Spinal cord (tissue), 10 donors: ENCODE data around the gene OR2T3. TPM values are rescaled to one million over a fixed set of nuclear protein-coding genes. Genes with fewer than 3 reads are reported as not detected.
"Not testable (repeated sequence)": the region's sequence is repeated elsewhere in the genome, so short reads cannot be mapped to it uniquely, and the experiment has no call there.

Experiments
- DNase-seq, 6 donors: peaks; one replicate each; pipeline versions ENCODE4 v3.0.0 to v3.0.0-alpha.2; 2013 to 2015; ENCODE audit warnings: low spot score in 6 of 6, low read depth in 4 of 6
- H3K27ac ChIP-seq: one replicate; pipeline ENCODE4 v1.5.1; 2013; ENCODE audit warnings: low read depth, low read length, control low read depth
- H3K27me3 ChIP-seq: one replicate; pipeline ENCODE4 v1.6.1; 2013; ENCODE audit warnings: low read length; ENCODE audit not compliant: control insufficient read depth, insufficient read depth
- H3K36me3 ChIP-seq: one replicate; pipeline ENCODE4 v1.6.1; 2013; ENCODE audit warnings: low read length; ENCODE audit not compliant: control insufficient read depth, insufficient read depth
- H3K4me1 ChIP-seq: one replicate; pipeline ENCODE4 v1.6.1; 2013; ENCODE audit warnings: low read length; ENCODE audit not compliant: control insufficient read depth, insufficient read depth
- H3K4me3 ChIP-seq: one replicate; pipeline ENCODE4 v1.5.1; 2013; ENCODE audit warnings: low read depth, low read length, control low read depth
- H3K9me3 ChIP-seq: one replicate; pipeline ENCODE4 v1.6.1; 2013; ENCODE audit warnings: low read length; ENCODE audit not compliant: control insufficient read depth, insufficient read depth
- WGBS: methylation state at CpG from one replicate; pipeline ENCODE4 v1.1.5; 2013; ENCODE audit warnings: missing lambda C conversion rate; ENCODE audit not compliant: insufficient coverage; 5-methylcytosine and 5-hydroxymethylcytosine counted together
- polyA plus RNA-seq, 2 donors: library from polyadenylated mRNA; unstranded; fragments of 120-200 nt; gene quantifications; one replicate each; pipeline ENCODE4 v1.2.1, GENCODE V29; 2013; ENCODE audit not compliant: insufficient read length in 2 of 2
- total RNA-seq, 2 donors: library from RNA; depleted of rRNA in 1 of 2; stranded (reverse); fragments of 120-200 nt in 1 of 2; fragments of >200 nt in 1 of 2; gene quantifications; one replicate each; pipeline versions ENCODE4 v1.2.3 to v1.2.4, GENCODE V29; 2013 to 2014
- donor health status: healthy.

Gene OR2T3
- total and polyA plus RNA-seq, 4 donors: not detected

DNA sequence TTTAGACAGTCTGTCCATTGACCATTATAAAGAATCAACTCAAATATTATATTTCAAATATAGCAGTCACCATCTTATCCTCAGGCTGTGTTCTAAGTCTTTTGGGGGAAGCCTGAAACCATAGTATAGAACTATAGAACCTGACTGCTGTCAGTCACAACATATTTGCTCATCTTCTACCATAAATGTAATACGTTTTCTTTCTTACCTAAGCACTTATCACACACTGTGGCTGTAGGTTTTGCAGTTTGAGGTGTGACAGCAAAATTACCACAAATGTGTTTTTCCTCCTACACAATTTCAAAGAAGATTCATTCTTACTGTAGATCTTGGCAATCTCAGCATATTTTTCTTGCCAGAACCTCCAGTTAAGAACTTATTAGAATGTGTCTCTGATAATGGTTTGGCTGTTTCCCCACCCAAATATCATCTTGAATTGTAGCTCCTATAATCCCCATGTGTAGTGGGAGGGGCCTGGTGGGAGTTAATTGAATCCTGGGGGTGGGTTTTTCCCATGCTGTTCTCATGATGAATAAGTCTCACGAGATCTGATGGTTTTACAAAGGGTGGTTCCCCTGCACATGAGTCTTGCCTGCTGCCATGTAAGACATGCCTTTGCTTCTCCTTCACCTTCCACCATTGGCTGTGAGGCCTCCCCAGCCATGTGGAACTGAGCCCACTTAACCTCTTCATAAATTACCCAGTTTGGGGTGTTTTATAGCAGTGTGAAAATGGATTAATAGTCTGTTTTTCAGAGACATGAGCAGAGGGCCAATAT lies 30.5 kb upstream of the OR2T3 start:
- H3K27me3 ChIP-seq, DNase-seq, H3K9me3 ChIP-seq, H3K4me3 ChIP-seq, H3K27ac ChIP-seq, H3K4me1 ChIP-seq, H3K36me3 ChIP-seq: not testable (repeated sequence)
- no CpG with 5 or more reads among the region's 2 CpGs for WGBS

DNA sequence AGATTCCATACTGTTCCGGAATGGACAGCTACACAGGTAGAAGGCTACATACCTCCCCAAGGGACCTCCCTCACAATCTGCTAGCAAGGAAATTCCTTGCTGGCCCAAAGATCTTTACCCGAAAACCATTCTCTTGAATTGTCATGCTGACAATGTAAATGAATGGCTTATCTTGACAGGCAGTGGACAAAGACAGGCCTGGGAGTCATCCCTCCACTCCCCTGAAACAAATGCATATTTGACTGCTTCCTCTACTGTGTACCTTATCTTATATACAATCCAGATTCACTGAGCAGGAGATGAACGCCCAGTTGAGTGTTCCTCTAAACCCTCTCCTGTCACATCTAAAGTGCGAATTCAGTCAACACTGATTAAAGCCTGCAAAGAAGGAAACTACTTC lies 28.5 kb upstream of the OR2T3 start:
- not testable (repeated sequence) for H3K9me3 ChIP-seq, H3K27ac ChIP-seq, H3K36me3 ChIP-seq, H3K4me1 ChIP-seq, H3K4me3 ChIP-seq, DNase-seq, H3K27me3 ChIP-seq
- 96% methylated on average over 3 of the region's 4 CpGs for WGBS

DNA sequence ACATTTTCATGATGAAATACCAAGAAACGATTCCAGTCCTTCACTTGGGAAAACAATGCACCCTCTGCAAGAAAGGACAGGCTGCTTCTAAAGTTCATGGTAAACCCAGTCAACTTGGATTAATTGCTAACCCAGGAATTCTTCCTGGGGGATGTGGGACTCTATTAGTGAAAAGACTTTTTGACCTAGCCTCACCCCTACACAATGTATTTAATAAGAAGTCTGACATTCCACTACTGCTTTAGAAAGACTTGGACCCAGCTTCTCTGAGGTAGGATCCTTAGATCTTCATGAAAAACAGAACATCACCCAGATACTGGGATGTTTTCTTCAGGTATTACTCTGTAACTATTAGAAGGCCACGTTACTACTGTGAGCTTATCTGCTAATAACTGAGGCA lies 27.8 kb upstream of the OR2T3 start, which contains the start of gene OR2T2:
Gene OR2T2 (plus strand): TSS at position 239 of the 400 bp plus-strand sequence. CDS start 7,161 bp downstream, outside the sequence.
- not testable (repeated sequence) for H3K4me3 ChIP-seq, H3K27ac ChIP-seq, H3K4me1 ChIP-seq, H3K27me3 ChIP-seq, H3K9me3 ChIP-seq, DNase-seq, H3K36me3 ChIP-seq
- no CpG with 5 or more reads among the region's 2 CpGs for WGBS

DNA sequence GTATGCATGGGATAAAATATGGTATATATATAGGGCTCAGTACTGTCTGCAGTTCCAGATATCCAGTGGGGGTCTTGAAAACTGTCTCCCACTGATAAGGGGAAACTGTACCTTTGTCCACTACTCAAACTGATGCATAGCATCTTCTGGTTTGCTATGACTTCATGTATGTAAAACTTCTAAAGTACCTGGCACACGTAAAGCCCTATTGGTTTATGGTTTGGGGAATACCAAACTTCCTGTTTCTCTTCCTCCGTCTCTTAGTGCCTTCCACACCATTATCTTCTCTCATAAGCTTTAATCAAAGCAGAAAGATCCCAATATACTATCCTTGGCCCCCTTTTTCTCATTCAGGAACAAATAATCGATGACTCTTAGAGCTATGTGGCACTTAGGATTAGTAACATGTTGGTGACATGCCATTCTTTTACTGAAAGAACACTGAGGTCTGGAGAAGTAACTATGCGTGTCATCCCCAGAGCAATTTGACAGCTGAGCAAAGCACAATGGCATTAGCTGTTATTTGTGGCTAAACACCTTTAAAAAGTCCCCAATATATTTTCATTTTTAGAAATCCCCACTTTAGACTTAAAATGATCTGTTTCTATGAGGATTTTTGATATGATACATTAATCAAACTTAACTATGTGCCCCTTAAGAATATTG lies 24.6 kb upstream of the OR2T3 start:
- not testable (repeated sequence) for H3K27me3 ChIP-seq, H3K9me3 ChIP-seq, DNase-seq, H3K4me1 ChIP-seq, H3K27ac ChIP-seq, H3K36me3 ChIP-seq, H3K4me3 ChIP-seq
- WGBS: no CpG with 5 or more reads among the region's 4 CpGs

DNA sequence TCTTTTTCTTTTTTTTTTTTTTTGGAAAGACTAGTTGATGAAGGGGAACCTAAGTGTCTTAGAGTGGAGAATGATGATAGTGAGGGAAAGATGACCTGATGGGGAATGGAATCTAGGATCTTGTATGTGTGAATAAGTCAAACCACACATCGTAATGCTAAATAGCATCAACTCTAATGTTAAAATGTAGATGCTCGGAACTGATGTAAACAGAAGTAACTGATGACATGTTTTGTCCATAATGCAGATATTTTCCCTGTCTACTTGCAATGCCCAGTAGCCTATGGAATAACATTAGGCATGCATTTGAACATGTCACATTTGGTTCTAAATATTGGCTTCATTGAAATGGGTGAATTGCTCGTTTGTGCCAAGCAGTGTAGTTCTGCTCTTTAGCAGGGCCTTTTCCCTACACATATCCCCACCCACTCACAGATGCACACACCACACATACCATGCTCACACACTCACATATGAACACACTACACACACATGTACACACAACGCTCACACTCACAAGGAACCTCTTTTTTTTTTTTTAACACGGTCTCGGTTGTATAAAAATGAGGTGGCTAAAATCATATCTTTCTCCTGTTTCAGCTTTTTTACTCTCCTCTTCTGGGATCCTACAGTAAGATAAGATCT lies 23.2 kb upstream of the OR2T3 start:
- not testable (repeated sequence) for H3K27me3 ChIP-seq, H3K9me3 ChIP-seq, H3K4me3 ChIP-seq, DNase-seq, H3K27ac ChIP-seq, H3K36me3 ChIP-seq, H3K4me1 ChIP-seq
- WGBS: no CpG with 5 or more reads among the region's 6 CpGs

DNA sequence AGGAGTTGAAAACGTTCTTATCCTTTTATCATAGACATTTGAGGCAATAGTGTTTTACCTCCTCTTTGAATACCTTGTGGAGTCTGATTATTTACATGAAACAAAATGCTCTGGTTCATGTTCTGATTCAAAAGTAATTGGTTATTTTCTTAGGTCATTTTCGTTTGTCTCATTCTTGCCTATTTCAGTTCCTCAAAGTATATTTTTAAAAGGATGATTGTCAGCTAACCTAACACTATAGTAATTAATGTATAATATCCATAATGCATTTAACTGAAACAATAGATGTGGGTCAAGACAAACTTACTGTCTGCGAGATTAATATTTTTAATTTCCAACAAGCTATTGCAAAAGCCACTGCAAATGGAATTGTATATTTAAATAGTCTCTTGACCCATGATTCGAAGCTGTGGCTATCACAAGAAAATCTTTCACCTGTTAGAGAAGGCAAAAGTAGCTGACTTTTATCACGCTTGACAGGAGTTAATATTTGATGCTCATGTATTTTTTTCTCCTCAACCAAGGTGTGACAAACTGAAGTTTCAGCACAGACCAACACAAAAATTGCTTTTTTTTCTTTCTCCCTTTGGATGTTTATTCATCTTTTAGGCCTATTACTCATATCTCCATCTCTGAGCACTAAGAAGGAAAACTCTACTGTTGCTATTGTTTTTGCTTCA lies 22.5 kb upstream of the OR2T3 start:
- DNase-seq, H3K4me1 ChIP-seq, H3K4me3 ChIP-seq, H3K27ac ChIP-seq, H3K36me3 ChIP-seq, H3K27me3 ChIP-seq, H3K9me3 ChIP-seq: not testable (repeated sequence)
- WGBS: no CpG with 5 or more reads among the region's 5 CpGs

DNA sequence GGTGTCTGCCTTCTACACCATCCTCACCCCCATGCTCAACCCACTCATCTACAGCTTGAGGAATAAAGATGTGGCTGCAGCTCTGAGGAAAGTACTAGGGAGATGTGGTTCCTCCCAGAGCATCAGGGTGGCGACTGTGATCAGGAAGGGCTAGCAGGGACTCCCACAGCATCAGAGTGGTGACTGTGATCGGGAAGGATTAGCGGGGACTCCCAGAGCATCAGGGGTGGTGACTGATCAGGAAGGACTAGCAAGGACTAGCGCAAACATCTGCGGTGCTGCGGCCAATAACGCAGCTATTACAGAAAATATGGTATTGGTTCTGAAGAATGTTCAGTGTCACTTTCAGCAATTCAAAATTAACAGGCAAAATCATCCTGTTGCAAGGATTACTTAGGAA lies 19.5 kb upstream of the OR2T3 start:
- not testable (repeated sequence) for H3K27me3 ChIP-seq, H3K27ac ChIP-seq, H3K36me3 ChIP-seq, DNase-seq, H3K9me3 ChIP-seq, H3K4me3 ChIP-seq, H3K4me1 ChIP-seq
- 77% methylated on average over 3 of the region's 7 CpGs for WGBS

DNA sequence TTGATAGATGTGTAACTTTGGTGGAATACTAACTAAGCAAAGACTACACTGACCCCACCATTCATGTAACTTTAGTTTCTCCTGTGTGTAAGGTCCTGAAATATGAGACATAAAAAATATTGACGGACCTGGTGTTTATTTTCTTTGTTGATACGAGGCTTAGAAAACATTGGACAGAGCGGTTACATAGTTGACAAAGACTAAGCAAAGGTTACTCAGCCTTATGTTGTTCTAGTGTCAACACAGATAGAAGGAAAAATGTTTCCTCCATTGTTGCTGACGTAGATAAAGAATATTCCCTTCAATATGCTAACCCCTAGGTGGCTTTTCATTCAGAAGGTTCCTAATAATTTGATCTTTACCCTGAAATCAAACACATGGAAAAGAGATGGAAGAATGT lies 18.1 kb upstream of the OR2T3 start:
- not testable (repeated sequence) for H3K4me3 ChIP-seq, DNase-seq, H3K27ac ChIP-seq, H3K36me3 ChIP-seq, H3K4me1 ChIP-seq, H3K27me3 ChIP-seq, H3K9me3 ChIP-seq
- no CpG with 5 or more reads among the region's 4 CpGs for WGBS

DNA sequence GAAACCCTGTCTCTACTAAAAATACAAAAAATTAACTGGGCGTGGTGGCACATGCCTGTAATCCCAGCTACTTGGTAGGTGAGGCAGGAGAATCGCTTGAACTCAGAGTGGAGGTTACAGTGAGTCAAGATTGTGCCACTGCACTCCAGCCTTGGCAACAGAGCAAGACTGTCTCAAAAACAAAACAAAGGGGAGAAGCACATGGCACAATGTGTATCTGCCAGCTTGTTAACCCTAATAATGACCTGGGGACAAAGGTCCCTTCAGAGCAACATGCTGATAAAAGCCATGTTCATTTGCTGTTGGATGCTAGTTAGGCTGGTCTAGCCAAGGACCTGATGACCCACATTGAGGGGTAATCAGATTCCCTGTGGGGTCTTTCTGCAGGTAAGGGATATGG lies 16.5 kb upstream of the OR2T3 start:
- H3K9me3 ChIP-seq, H3K4me1 ChIP-seq, H3K27me3 ChIP-seq, H3K27ac ChIP-seq, H3K36me3 ChIP-seq, H3K4me3 ChIP-seq, DNase-seq: not testable (repeated sequence)
- no CpG with 5 or more reads among the region's 2 CpGs for WGBS
